GM18508 (cell line): ENCODE results near the gene ASTN2.
A peak's percentile ranks its signal among the peaks of the same experiment; 100 is the strongest.

Experiments
- ATAC-seq: cut with Tn5 transposase; IDR thresholded peaks from one replicate; pipeline ENCODE4 v1.9.1; 2021; ENCODE audit warnings: moderate number of reproducible peaks; ENCODE audit not compliant: insufficient read depth, unreplicated experiment

The ASTN2 gene

DNA sequence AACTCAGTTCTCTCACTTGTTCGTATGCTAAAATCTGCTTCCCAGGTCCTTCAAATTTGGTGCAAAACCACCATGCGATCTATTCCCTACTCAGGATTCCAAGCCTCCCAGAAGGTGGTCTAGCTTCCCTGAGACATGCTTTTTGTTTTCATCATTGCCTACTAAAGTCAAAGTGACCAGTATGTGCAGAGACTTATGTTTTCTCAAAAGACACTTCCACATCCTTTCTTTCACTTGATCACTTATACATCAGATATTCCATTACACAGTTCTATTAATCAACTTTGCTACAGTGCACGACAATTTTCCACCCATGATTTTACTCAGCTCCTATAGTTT is 1019.2 kb downstream of the ASTN2 start:
- ATAC-seq, result no peak

- no peak for ATAC-seq
Observed at GRCh38 chr9:116394894-116395698, 1019.8 kb downstream of the ASTN2 start.

DNA sequence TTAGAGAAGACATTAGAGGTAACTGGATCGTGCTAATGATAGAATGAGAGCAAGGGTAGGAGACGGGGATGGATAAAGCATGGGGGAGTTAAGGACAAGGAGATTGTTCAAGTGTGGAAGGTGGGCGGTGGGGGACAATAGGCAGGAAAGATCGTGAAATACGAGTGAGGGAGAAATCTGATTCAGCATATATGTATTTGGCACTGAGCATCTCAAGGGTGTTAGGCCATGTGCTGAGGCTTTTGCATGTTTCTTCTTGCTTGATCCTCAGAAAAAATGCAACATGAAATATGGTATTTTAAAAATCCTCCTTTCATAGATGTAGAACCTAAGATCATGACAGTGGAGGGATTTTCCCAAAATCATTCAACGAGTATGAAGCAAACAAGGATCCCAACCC is 1020.8 kb downstream of the ASTN2 start:
- ATAC-seq, result no peak

- no peak for ATAC-seq
Observed at GRCh38 chr9:116393198-116393597, 1021.7 kb downstream of the ASTN2 start.

DNA sequence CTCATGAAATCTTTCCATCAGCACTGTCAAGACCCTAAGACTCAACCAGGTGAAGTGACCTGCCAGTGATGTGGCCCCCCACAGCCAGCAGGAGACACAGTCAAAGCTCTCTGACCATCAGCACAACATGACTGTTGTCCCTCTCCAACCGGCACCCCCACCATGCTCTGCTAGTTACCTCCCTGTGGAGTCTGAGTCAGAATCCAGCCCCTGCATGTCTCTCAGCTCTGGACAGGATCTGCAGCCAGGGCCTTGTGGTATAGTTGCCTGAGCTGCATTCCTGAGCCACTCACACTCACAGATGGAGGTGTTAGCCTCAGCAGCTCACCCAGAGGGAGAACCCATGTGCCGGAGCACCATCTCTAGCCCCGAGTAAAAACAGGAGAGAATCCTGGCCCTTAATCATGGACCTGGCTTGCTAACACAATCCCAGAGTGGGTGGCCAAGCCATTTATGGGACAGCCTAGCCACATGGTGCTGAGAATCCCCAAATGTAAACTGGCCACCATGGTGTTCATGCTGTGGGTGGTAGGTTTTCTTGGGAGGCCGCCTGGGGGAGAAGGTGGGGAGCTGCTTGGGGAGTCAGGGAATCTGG is 1023.5 kb downstream of the ASTN2 start:
- ATAC-seq, result no peak

GRCh38 chr9:116390303-116391228 is 1024.3 kb downstream of the ASTN2 start:
- peak; percentile 72 for ATAC-seq

DNA sequence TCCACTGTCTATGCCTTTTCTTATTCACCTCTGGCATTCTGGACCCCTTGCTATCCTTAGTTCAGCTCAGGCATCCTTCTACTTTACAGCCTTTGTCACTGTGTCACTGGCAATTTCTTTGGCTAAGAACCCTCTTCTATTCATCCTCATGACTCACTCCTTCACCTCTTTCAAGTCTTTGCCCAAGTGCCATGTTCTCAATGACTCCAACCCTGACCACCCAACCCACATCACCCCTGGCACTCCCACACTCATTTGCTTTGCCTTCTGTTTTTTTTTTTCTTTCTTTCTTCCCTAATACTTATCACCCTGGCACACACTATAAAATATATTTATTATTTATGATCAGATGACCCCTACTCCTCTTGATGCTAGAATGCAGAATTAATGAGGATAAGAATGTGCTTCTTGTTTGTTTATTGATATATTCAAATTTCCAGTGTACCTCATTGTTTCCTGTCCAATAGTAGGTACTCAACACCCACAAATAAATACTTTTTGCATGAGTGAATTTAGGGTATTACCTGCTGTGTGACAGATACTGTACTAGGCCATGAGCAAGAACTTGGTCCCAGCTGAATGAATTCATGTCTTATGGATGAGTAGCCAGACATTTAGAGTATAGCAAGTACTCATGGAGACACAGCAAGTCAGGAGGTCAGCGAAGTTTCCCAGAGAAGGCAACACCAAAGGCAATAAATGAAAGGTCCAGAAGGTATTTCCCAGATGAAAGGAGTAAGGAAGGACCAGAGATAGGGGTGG is 1025.1 kb downstream of the ASTN2 start:
- no peak for ATAC-seq

- peak; percentile 48 for ATAC-seq
Observed at GRCh38 chr9:116387934-116388698, 1026.7 kb downstream of the ASTN2 start.

DNA sequence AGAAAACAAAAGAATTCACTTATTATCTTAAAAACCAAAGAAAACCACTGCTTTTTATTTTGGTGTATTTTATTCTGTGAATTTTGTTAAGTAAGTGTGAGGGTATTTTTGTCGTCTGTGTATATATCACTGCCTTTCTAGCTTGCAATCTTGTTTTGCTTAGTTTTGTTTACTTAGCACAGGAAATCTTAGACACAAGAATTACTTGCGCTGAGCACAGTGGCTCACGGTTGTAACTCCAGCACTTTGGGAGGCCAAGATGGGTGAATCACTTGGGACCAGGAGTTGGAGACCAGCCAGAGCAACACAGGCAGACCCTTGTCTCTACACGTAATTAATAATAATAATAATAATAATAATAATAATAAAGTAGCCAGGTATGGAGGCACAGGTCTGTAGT is 1030.9 kb downstream of the ASTN2 start:
- ATAC-seq, result no peak

DNA sequence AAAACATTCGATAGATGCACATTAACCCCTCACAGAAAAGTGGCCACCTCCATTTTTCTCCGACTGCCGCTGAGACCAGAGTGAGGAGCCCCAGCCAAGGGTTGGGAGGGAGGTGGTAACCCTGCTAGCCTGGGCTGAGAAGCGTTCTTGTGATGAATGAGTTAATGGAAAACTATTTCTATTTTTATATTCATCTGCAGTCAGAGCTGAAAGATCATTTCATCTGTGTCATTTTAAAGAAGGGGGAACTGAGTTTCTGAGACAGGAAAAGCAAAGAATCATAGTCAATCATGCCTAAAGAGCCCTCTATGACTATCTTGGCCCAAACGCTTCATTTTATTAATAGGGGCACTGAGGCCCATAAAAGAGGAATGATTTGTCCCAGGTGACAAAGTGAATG is 1031.7 kb downstream of the ASTN2 start:
- no peak for ATAC-seq

DNA sequence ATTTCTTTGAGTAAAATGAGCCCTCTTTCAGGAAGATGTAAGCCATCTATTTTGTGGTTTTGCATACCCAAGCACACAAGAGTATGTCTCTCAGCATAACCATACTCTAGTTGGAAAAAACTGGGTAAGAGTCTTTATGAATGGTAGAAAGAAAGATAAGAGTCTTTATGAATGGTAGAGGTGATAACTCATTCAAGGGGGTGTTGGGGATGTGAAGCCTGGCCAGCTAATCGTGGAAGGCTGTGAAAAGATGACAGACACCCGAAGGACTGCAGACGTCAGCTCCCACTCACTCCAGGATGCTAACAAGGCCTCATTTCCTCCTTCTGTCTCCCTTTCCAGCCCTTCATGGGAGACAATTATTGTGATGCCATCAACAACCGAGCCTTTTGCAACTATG is 1032.8 kb downstream of the ASTN2 start:
- ATAC-seq, result no peak

- ATAC-seq, result no peak
Observed at GRCh38 chr9:116381350-116381749, 1033.5 kb downstream of the ASTN2 start.

DNA sequence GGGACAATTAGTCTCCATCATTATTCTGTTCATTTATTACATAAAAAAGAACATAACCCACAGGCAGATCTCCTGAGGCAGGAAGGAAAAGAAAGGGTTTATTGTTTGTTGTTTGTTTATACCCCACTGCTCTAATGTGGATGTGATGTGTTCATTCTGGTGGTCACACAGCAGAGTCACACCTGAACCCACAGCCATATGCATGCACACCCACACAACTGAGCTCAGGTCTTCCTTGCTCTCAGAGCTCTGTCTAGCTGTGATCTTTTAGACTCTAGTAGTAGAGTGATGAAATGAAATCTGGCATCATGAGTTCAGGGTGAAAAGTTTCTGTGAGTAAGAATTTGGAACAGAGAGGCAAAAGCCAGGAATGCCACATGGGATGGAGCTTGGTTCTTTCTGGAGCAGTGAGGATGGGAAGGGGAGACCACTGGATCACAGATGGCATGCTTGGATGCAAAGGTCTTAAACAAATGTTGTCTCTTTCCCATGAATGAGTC is 1034.3 kb downstream of the ASTN2 start:
- ATAC-seq, result no peak

DNA sequence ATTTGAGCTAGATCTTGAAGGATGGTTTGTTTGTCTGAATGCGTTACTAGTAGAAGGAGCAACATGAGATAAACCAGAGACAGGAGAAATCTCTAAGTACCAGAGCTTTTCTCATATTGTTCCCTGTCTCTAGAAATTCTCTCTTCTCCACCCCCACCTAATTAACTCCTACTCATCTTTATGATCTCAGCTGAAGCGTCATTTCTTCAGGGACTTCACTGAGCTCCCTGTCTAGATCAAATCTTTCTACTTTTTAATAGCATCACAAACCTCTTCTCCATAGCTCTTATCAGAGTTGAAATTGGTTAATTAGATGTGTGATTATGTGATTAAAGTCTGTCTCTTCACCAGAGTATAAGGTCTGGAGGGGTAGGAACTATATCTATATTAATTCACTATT is 1035.0 kb downstream of the ASTN2 start:
- no peak for ATAC-seq

DNA sequence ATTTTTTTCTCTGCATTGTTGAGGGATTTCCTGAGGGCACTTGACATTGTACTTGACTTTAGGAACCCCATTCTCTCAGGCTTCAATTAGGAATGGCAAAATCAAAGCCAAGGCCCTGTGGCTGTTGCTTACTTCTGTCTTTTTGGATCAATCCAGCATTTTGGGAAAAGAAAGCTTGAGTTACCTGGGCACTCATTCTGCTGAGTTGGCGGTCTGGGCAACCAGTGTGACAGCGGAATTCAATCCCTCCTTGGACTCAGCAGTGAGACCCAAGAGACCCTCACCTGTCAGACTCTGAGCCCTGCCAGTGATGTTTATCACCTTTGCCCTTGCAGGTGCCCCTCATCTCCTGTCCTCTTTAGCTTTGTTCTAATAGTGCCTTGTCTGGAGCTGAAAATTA is 1036.0 kb downstream of the ASTN2 start:
- ATAC-seq, result no peak

GRCh38 chr9:116377179-116377798 is 1037.6 kb downstream of the ASTN2 start:
- no peak for ATAC-seq
